ENCODE results near the gene ITM2C.
A peak's percentile ranks its signal among the peaks of the same experiment; 100 is the strongest.

The ITM2C gene

DNA sequence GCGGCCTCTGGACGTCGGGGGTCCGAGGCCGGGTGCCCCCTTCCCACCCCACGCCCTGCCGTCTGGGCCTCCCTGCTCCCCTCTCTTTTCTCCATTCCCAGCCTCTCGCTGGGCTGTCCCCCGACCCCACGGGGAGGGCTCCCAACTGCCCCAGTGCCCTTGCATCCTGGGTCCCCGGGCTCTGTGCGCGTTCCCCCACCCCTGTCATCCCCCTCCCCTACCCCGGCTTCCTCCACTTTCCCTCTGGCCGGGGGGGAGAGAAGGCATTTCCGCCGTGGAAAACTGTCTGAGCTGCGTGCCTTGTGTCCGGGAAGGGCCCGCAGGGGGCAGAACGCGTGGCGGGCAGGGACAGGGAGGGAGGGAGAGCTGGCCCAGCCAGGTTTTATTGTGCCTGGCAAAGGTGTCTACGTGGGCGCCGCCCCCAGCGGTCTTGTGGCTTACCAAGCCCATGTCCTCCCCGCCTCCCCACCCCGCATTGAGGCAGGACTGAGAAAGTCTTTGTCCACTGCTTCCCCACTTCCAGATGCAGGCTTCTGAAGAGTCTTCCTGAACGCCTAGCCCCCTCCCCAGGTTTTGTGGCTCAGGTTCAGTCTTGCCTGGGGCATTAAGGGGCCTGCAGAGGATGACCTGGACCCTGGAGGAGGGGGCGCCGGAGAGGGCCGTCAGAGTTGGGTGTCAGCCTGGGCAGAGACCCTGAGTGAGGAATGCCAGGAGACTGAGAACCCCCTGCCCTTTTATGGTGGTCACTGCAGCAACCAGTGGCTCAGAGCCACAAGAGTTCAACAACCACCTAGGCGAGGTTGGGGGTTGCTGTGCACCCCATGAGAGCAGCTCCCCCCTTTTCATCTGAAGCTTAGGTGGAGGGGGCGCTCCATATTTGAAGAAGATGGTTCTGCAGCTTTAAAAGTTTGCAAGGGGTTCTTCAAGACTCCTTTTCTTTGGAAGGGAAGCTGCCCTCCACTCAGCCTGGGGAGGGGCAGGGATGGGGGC, 1.3 kb downstream of the ITM2C start:
- Histone ChIP-seq H3K9me2 (replicated peaks; ENCODE audit: control insufficient read depth, low read length) (no peaks in the 10 kb centered on the region), H4K20me1 (ENCODE audit: control insufficient read depth, insufficient read depth, low read depth, low read length) (no peaks in the 10 kb centered on the region; the same call in 1 of the 2 replicates), H3K36me3 (ENCODE audit: control insufficient read depth, low read length) (no peaks in the 10 kb centered on the region), H3K27me3 (ENCODE audit: control insufficient read depth, low read length) (peaks cover 18% of the 10 kb centered on the region), H3K9me3 (ENCODE audit: control insufficient read depth, insufficient read depth, low read length) (no peaks in the 10 kb centered on the region), H3K4me2 (ENCODE audit: low read length) (peak overlapping the region; percentile 81), H3K4me3 (ENCODE audit: low read length) (peak overlapping the region; percentile 79), H3K4me1 (ENCODE audit: control insufficient read depth, low read length) (peaks cover 57% of the 10 kb centered on the region), H3K79me2 (ENCODE audit: control insufficient read depth, low read length) (no peaks in the 10 kb centered on the region), H3F3A (ENCODE audit: control insufficient read depth, insufficient read depth) (peaks cover 8% of the 10 kb centered on the region), H3K27ac (ENCODE audit: low read depth, low read length) (no peak overlapping the region)
- TF ChIP-seq, protein P1, sequence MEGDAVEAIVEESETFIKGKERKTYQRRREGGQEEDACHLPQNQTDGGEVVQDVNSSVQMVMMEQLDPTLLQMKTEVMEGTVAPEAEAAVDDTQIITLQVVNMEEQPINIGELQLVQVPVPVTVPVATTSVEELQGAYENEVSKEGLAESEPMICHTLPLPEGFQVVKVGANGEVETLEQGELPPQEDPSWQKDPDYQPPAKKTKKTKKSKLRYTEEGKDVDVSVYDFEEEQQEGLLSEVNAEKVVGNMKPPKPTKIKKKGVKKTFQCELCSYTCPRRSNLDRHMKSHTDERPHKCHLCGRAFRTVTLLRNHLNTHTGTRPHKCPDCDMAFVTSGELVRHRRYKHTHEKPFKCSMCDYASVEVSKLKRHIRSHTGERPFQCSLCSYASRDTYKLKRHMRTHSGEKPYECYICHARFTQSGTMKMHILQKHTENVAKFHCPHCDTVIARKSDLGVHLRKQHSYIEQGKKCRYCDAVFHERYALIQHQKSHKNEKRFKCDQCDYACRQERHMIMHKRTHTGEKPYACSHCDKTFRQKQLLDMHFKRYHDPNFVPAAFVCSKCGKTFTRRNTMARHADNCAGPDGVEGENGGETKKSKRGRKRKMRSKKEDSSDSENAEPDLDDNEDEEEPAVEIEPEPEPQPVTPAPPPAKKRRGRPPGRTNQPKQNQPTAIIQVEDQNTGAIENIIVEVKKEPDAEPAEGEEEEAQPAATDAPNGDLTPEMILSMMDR (IDR thresholded peaks at IDR 0.05; ENCODE audit: low read depth, low read length, poor library complexity, severe bottlenecking) = peak; percentile 11
- TF ChIP-seq EZH2phosphoT487 (IDR thresholded peaks at IDR 0.05; ENCODE audit: borderline replicate concordance, low read length) = no peak

DNA sequence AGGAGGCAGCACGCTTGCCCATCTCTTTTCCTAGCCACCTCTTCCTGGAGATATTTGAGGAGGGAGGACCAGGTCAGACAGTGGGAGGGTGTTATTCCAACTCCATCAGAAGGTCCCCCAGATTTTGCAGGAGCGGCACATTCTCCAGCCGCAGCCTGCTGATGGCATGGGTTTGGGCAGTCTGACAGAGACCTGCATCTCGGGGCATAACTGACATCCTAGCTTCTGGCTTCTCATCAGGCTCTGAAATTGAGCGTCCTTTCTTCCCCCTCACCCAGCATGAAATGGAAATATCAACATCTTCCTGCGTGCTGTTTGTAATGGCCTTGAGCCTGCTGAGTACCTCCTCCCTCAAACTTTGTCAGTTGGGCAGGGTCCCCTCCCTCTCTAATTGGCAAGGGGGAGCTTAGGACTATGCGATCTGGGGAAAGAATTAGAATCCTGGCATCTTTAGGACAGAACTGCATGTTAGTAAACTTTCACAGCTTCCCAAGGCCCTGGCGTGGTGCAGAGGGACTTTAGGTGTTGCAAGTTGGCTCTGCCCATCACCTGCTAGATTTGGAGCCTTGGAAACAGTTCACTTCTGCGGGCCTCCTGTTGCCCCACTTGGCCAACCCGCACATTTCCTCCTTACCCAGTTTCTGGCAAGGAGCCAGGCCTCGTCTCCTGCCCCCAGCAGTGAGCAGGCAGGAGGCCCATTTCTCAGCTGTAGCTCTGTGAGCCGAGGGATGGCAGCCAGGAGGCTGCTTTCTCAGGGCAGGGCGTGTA, 2.2 kb downstream of the ITM2C start:
- H3K36me3 ChIP-seq (ENCODE audit: control insufficient read depth, low read length) = no peaks in the 10 kb centered on the region
- H3K4me1 ChIP-seq (ENCODE audit: control insufficient read depth, low read length) = peaks cover 53% of the 10 kb centered on the region
- H3K4me2 ChIP-seq (ENCODE audit: low read length) = peak overlapping the region; percentile 81
- peak overlapping the region; percentile 36 for H3K4me3 ChIP-seq (ENCODE audit: low read length)
- H3F3A ChIP-seq (ENCODE audit: control insufficient read depth, insufficient read depth) = peaks cover 8% of the 10 kb centered on the region
- no peaks in the 10 kb centered on the region for H3K9me2 ChIP-seq (replicated peaks; ENCODE audit: control insufficient read depth, low read length)
- H3K27me3 ChIP-seq (ENCODE audit: control insufficient read depth, low read length) = peaks cover 18% of the 10 kb centered on the region
- 0 out of 2 replicates have a peak overlapping the region, but pooled peaks have one; percentile 6 for H3K27ac ChIP-seq (ENCODE audit: low read depth, low read length)
- H3K79me2 ChIP-seq (ENCODE audit: control insufficient read depth, low read length) = no peaks in the 10 kb centered on the region
- no peak for TF ChIP-seq EZH2phosphoT487 (IDR thresholded peaks at IDR 0.05; ENCODE audit: borderline replicate concordance, low read length)
- TF ChIP-seq, protein P1 (IDR thresholded peaks at IDR 0.05; ENCODE audit: low read depth, low read length, poor library complexity, severe bottlenecking) = no peak
- no peaks in the 10 kb centered on the region; the same call in 1 of the 2 replicates for H4K20me1 ChIP-seq (ENCODE audit: control insufficient read depth, insufficient read depth, low read depth, low read length)
- no peaks in the 10 kb centered on the region for H3K9me3 ChIP-seq (ENCODE audit: control insufficient read depth, insufficient read depth, low read length)

DNA sequence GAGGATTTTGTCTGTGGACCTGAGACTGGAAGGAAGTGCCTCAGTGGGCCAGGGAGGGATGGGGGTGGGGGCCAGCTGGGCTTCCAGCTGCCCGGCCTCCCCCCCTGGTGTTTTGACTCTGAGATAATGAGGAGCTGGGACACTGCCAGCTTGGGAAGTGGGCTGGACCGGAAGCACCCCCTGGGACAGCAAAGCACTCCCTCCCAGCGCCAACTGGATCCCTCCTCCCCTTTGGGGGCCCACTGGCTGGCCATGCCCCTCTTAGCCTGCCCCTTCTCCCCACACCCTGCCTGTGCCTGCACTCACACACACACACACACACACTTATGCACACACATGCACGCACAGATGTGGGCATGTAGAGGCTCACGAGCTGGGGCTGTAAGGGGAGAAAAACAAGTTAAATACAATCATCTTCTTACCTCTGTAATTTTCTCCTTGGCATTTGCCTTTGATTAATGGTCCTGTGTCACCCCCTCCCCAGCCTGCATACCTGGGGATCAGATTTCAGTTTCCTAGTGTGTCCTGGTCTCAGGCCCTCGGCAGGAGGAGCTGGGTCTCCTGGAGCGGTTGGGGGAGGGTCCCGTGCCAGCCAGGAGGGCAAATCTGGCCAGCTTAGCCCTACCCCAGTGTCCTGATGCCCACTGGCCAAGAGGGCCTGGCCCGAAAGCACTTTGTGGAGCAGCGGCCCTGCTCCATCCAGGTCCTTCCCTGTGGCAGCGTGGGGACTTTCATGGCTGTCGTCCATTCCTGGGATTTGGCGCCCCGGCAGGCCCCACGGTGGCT, 3.6 kb downstream of the ITM2C start:
- Histone ChIP-seq H3K36me3 (ENCODE audit: control insufficient read depth, low read length) (no peaks in the 10 kb centered on the region), H3K79me2 (ENCODE audit: control insufficient read depth, low read length) (no peaks in the 10 kb centered on the region), H3K4me2 (ENCODE audit: low read length) (no peak overlapping the region), H3K9me3 (ENCODE audit: control insufficient read depth, insufficient read depth, low read length) (no peaks in the 10 kb centered on the region), H3K9me2 (replicated peaks; ENCODE audit: control insufficient read depth, low read length) (no peaks in the 10 kb centered on the region), H3K4me1 (ENCODE audit: control insufficient read depth, low read length) (peaks cover 67% of the 10 kb centered on the region), H3K27ac (ENCODE audit: low read depth, low read length) (no peak overlapping the region), H4K20me1 (ENCODE audit: control insufficient read depth, insufficient read depth, low read depth, low read length) (no peaks in the 10 kb centered on the region; the same call in 1 of the 2 replicates), H3K4me3 (ENCODE audit: low read length) (no peak overlapping the region), H3K27me3 (ENCODE audit: control insufficient read depth, low read length) (peaks cover 15% of the 10 kb centered on the region), H3F3A (ENCODE audit: control insufficient read depth, insufficient read depth) (peaks cover 8% of the 10 kb centered on the region)
- TF ChIP-seq, protein P1 (IDR thresholded peaks at IDR 0.05; ENCODE audit: low read depth, low read length, poor library complexity, severe bottlenecking) = no peak
- TF ChIP-seq EZH2phosphoT487 (IDR thresholded peaks at IDR 0.05; ENCODE audit: borderline replicate concordance, low read length) = no peak
